ENCODE results near the gene BCR.

The BCR gene

GRCh38 chr22:23178512-23179254 is 1.6 kb upstream of the BCR start:
- peak; percentile 69 for DNase-seq

DNA sequence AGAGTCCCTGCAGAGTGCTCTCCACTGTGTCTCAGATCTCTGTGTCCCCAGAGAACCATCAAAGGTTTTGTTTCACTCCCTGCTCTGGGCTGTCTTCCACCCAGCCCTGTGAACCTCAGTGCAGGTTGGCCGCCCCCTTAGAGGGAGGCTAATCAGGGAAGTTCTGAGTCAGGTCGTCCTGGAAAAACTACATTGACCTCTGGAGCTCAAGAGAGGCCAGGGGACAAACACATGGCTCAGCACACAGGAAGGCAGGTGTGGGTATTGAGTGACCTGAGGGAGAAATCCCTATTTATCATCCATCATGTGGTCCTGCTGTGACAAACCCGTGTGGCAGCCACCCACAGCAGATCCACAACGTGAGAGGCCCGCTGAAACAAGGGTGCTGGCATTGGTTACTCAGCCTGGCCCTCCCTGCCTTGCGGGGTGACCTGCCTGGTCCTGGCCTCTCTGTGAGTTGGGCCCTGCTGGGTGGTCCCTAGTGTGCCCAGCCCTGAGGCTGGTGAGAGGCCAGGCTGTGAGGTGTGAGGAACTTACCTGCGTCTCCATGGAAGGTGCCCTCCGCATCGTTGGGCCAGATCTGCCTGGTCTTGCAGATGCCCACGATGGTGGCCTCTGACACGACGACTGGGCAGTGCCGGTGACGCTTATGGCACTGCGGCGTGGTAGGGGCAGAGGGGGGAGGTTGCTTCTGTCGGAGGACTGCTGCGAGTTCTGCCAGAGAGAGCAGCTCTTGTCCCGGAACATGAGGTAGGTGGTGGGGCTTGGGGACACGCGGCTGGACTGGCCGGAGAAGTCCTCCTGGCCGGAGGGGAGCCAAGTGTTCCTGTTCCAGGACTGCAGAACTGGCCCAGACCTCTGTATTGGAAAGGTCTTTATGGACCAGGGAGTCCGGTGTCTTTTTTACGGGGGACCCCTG is 669 bp upstream of the BCR start:
- no peak for DNase-seq

DNA sequence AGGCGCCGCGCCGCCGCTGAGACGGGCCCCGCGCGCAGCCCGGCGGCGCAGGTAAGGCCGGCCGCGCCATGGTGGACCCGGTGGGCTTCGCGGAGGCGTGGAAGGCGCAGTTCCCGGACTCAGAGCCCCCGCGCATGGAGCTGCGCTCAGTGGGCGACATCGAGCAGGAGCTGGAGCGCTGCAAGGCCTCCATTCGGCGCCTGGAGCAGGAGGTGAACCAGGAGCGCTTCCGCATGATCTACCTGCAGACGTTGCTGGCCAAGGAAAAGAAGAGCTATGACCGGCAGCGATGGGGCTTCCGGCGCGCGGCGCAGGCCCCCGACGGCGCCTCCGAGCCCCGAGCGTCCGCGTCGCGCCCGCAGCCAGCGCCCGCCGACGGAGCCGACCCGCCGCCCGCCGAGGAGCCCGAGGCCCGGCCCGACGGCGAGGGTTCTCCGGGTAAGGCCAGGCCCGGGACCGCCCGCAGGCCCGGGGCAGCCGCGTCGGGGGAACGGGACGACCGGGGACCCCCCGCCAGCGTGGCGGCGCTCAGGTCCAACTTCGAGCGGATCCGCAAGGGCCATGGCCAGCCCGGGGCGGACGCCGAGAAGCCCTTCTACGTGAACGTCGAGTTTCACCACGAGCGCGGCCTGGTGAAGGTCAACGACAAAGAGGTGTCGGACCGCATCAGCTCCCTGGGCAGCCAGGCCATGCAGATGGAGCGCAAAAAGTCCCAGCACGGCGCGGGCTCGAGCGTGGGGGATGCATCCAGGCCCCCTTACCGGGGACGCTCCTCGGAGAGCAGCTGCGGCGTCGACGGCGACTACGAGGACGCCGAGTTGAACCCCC is 798 bp downstream of the BCR start:
- peak; percentile 40 for DNase-seq

GRCh38 chr22:23181721-23182308 is 1.5 kb downstream of the BCR start:
- peak; percentile 37 for DNase-seq

DNA sequence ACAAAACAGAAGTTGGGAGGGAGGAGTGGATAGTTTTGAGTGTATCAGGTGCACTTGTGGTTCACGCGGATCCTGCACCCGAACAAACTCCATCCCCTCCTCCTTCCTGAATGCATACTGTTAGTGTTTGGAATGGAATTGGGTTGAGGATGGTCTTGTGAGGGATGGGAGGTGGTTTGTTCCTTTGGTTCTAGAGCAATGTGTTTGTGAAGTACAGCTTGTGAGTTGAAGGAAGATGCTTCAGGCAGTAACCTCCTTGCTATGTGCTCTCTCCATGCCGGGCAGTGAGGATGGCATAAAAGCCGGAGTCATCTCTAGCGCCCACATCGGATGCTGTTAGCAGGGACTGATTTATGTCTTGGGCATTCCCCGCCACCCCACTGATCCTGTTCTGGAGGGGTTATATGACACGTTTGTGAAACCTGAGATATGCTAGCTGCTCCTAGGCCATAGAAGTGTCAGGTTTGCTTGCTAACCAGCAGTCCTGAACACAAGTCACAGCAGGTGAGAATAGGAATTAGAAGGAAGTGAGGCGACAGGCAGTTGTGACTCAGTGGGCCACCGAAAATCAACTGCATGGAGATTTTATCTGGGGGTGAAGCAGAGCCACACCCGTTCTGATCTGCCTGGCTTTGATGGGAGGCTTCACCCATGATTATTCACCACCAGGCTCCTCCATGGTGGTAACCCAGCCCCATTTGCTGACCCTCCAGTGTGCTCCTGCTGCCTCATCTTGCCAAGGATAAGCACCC is 2.2 kb downstream of the BCR start:
- DNase-seq = peak; percentile 44

GRCh38 chr22:23183061-23183698 is 2.9 kb downstream of the BCR start:
- DNase-seq = no peak

GRCh38 chr22:23184100-23184763 is 3.9 kb downstream of the BCR start:
- DNase-seq = no peak

DNA sequence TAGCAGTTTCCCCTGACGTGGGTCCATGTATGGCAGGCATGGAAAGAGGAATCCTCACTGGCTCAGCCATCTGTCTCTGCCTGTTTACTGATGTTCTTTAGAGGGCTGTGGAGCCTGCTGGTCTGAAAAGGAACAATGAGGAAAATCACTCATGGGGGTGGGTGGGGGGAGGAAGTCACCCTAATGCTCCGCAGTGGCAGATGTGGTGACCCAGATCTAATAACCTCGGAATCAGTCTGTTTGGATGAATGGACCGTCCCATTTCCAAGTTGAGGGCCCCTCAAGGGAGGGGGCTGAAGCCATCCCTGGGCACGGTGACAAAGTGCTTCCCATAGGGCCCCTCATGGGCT is 4.4 kb downstream of the BCR start:
- no peak for DNase-seq

- DNase-seq = no peak
These were observed 6.9 kb downstream of the BCR start for GRCh38 chr22:23187211-23187610.

- no peak for DNase-seq
These were observed 7.8 kb downstream of the BCR start for GRCh38 chr22:23187871-23188700.

DNA sequence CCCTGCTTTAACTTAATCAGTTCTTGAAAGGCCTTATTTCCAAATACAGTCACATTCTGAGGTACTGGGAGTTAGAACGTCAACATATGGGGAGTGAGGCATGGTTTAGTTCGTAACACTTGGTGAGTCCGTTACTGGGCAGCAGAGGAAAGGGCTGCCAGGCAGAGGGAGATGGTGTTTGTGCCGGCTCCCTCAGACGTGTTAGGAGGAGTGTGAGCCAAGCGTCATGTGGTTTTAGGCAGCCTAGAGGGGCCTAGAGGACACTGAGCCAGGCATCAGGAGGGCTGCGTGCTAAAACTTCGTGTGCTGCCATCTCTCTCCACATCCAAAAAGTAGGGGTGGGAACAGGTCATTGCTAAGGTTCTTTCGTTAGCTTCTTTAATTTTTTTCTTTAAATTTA is 10.2 kb downstream of the BCR start:
- DNase-seq = no peak

- no peak for DNase-seq
These were observed 11.8 kb downstream of the BCR start for GRCh38 chr22:23192133-23192532.

- no peak for DNase-seq
These were observed 12.2 kb downstream of the BCR start for GRCh38 chr22:23192558-23192957.

DNA sequence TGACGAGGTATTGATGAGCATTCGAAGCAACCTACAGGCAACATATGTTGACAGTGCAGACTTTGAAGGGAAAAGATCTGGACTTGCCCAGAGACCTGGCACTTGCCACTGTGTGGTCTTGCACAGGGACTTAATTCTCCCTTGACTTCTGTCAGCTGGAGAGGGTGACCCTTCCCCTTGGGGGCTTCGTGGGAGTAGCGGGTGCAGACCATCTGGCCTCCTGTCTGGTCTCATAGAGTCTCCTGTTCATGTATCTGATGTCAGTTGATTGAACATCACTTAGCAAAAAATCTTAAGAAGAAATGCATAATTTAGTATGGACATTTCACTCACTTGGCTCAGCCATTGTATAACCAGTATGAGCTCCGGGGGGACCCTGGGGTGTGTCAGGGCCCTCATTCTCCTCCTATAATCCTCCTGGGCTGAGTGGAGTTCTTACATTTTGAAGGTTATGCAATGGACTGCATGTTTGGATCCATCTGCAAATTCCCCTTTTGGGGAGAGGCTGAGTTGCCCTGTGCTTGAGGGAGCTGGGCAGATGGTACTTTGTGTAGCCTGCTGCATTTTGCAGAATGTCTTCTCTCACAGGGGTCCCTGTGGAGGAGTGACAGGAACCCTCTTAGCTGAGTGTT is 13.0 kb downstream of the BCR start:
- no peak for DNase-seq

DNA sequence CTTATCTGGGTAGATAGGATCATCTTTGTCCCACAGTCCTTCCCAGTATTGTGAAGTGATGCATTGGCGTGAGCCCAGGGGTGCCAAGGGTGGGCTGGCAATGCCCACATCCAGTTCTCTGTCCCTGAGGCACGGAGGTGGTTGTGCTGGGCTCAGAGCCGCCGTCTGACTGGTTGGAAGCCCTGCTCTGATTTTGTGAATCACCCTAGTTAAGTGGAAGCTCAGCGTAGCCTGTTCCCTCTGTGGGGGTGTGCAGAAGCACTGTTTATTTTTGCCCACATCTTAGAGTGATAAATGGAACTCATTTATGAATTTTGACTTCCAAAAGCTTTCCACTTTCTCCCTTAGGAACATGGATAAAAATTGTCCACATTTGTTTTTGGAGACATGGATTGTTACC is 13.6 kb downstream of the BCR start:
- no peak for DNase-seq

- DNase-seq = no peak
These were observed 15.9 kb downstream of the BCR start for GRCh38 chr22:23196165-23196564.

DNA sequence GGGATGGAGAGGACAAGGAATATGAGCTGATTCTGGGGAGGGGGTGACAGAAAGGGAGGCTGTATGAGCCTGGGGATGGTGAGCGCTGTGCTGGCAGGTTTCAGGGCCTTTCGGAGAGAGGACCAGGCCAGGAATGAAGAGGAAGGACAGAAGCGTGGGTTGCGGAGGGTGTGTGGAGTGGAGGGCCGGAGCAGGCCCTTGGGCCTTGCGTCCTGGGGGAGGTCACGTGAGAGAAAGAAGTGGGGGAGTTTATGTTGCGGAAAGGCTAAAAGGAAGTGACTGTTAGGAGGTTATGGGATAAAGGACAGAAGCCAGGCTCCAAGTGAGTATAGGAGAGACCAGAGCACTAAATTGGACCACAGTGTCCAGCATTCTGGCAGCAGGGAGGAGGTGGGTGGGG is 17.5 kb downstream of the BCR start:
- no peak for DNase-seq

GRCh38 chr22:23199159-23199558 is 18.9 kb downstream of the BCR start:
- no peak for DNase-seq

- no peak for DNase-seq
These were observed 20.6 kb downstream of the BCR start for GRCh38 chr22:23200898-23201297.

Measured in activated CD4-positive, CD25-positive, alpha-beta regulatory T cell treated with anti-CD3 and anti-CD28 coated beads, Interleukin-2, amount 50 U/mL, for 72 hours (primary cell).